Neural crest cell (in vitro differentiated cells): ENCODE data around the gene ILF2. TPM values are rescaled to one million over a fixed set of nuclear protein-coding genes. Genes with fewer than 3 reads are reported as not detected.

Source experiments
- DNase-seq: peaks from one replicate; pipeline ENCODE4 v3.0.0; 2021; ENCODE audit warnings: low read depth, mixed read lengths, low spot score
- H3K27ac Mint-ChIP-seq: one replicate; pipeline ENCODE4 v1.8.0; 2021; ENCODE audit warnings: mild to moderate bottlenecking, mixed read lengths; ENCODE audit not compliant: unreplicated experiment
- H3K27me3 Mint-ChIP-seq: 2 replicates; pipeline ENCODE4 v1.8.0; 2021; ENCODE audit warnings: low read depth, mild to moderate bottlenecking, mixed read lengths
- H3K36me3 Mint-ChIP-seq: 2 replicates; pipeline ENCODE4 v1.8.0; 2021; ENCODE audit warnings: low read depth, mild to moderate bottlenecking, mixed read lengths
- H3K4me1 Mint-ChIP-seq: 2 replicates; pipeline ENCODE4 v1.8.0; 2021; ENCODE audit warnings: mixed read lengths
- H3K4me3 Mint-ChIP-seq: one replicate; pipeline ENCODE4 v1.8.0; 2021; ENCODE audit warnings: mild to moderate bottlenecking, mixed read lengths
- H3K9me3 Mint-ChIP-seq: 2 replicates; pipeline ENCODE4 v1.8.0; 2021; ENCODE audit warnings: mixed read lengths
- total RNA-seq: library from RNA; stranded (reverse); gene quantifications from 2 replicates; pipeline ENCODE4 v1.2.1, GENCODE V29; 2021
- TF ChIP-seq, protein P1 (sequence below): fragments of 200-600 bp; sonication (generic); conservative IDR thresholded peaks from 2 replicates; pipeline ENCODE4 v1.5.0; 2021; ENCODE audit warnings: antibody characterized with exemption, mild to moderate bottlenecking

ILF2 gene
- total RNA-seq, 1 donor from 2014 or later, result 404 TPM

- peaks cover 43% of the 10 kb centered on the region for H3K4me1 Mint-ChIP-seq
- H3K4me3 Mint-ChIP-seq, result peak within 1 kb of the TSS; percentile 90
- H3K27me3 Mint-ChIP-seq, result no peaks in the 10 kb centered on the region
- H3K9me3 Mint-ChIP-seq, result no peaks in the 10 kb centered on the region
- H3K36me3 Mint-ChIP-seq, result no peaks in the 10 kb centered on the region
- no peak for DNase-seq
- peak within 1 kb of the TSS; percentile 96 for H3K27ac Mint-ChIP-seq
- TF ChIP-seq, protein P1, sequence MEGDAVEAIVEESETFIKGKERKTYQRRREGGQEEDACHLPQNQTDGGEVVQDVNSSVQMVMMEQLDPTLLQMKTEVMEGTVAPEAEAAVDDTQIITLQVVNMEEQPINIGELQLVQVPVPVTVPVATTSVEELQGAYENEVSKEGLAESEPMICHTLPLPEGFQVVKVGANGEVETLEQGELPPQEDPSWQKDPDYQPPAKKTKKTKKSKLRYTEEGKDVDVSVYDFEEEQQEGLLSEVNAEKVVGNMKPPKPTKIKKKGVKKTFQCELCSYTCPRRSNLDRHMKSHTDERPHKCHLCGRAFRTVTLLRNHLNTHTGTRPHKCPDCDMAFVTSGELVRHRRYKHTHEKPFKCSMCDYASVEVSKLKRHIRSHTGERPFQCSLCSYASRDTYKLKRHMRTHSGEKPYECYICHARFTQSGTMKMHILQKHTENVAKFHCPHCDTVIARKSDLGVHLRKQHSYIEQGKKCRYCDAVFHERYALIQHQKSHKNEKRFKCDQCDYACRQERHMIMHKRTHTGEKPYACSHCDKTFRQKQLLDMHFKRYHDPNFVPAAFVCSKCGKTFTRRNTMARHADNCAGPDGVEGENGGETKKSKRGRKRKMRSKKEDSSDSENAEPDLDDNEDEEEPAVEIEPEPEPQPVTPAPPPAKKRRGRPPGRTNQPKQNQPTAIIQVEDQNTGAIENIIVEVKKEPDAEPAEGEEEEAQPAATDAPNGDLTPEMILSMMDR, result no peak
These were observed 42.8 kb downstream of the ILF2 start, which contains the start of gene S100A1 for GRCh38 chr1:153627715-153628626. TSS of gene S100A1 (plus strand) at chr1:153628434. CDS start at chr1:153630522, 2,088 bp downstream.

GRCh38 chr1:153626904-153627714 lies 43.7 kb downstream of the ILF2 start, which contains the start of gene S100A13:
TSS of gene S100A13 (minus strand) at chr1:153627505. CDS start at chr1:153626472, 1,033 bp downstream.
- Mint-ChIP-seq H3K9me3 (no peaks in the 10 kb centered on the region), H3K4me1 (peaks cover 47% of the 10 kb centered on the region), H3K27me3 (no peaks in the 10 kb centered on the region), H3K27ac (peak within 1 kb of the TSS; percentile 96), H3K36me3 (no peaks in the 10 kb centered on the region), H3K4me3 (peak within 1 kb of the TSS; percentile 90)
- DNase-seq, result peak; percentile 87
- TF ChIP-seq, protein P1, result peak; percentile 77

- no peak overlapping the region for H3K27ac Mint-ChIP-seq
- peak overlapping the region; percentile 90 for H3K4me3 Mint-ChIP-seq
- no peaks in the 10 kb centered on the region for H3K36me3 Mint-ChIP-seq
- H3K4me1 Mint-ChIP-seq, result peaks cover 47% of the 10 kb centered on the region
- TF ChIP-seq, protein P1, result no peak
- no peaks in the 10 kb centered on the region for H3K9me3 Mint-ChIP-seq
- no peak for DNase-seq
- H3K27me3 Mint-ChIP-seq, result no peaks in the 10 kb centered on the region
These were observed 44.3 kb downstream of the ILF2 start for GRCh38 chr1:153626477-153626903.

DNA sequence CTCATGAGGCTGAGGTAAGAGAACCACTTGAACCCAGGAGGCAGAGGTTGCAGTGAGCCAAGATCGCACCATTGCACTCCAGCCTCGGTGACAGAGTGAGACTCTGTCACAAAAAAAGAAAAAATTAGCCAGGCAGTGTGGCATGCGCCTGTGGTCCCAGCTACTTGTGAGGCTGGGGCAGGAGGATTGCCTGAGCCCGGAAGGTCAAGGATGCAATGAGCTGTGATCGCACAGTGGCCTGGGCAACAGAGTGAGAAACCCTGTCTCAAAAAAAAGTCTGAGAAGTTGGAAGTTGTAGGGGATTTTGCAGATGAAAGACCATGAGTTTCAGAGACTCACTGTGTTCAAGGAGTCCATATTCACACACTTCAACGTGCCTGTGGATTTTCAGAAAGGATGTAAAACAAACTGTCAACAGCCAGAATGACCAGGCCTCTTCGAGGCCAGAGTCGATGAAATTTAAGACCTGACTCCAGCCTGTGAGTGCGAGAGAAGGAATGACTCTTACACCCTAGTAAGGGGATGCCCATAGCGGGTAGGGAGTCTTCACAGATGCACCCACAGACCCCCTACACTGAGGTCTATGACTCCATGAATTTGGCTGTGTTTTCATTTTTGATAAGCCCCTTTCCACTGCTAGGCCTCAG lies 45.7 kb downstream of the ILF2 start:
- TF ChIP-seq, protein P1, result no peak
- Mint-ChIP-seq H3K27ac (no peak overlapping the region), H3K27me3 (no peaks in the 10 kb centered on the region), H3K36me3 (no peaks in the 10 kb centered on the region), H3K4me3 (peak overlapping the region; percentile 27), H3K9me3 (no peaks in the 10 kb centered on the region), H3K4me1 (peaks cover 47% of the 10 kb centered on the region)
- DNase-seq, result no peak

DNA sequence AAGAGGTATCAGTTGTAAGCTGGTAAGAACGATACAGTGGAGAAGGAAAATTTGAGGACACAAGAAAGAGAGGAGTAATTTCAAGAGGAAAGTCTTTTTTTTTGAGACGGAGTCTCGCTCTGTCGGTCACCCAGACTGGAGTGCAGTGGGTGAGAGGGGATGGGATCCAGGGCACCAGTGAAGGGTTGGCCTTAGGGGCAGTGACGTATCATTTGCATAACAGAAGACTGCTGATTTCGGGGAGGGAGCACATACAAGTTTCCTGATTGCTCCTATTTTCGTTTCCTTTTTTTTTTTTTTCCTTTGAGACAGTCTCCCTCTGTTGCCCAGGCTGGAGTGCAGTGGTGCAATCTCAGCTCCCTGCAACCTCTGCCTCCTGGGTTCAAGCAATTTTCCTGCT lies 47.7 kb downstream of the ILF2 start:
- no peak for DNase-seq
- H3K27ac Mint-ChIP-seq, result no peak overlapping the region
- TF ChIP-seq, protein P1, result no peak
- H3K36me3 Mint-ChIP-seq, result no peaks in the 10 kb centered on the region
- peaks cover 43% of the 10 kb centered on the region for H3K4me1 Mint-ChIP-seq
- H3K27me3 Mint-ChIP-seq, result no peaks in the 10 kb centered on the region
- H3K4me3 Mint-ChIP-seq, result no peak overlapping the region
- no peaks in the 10 kb centered on the region for H3K9me3 Mint-ChIP-seq
